Nephron (organoid): ENCODE measurements around the gene PEX13.
A peak's percentile ranks its signal among the peaks of the same experiment; 100 is the strongest.

Experiments
- H3K27ac Mint-ChIP-seq, 3 experiments: 2 replicates each; pipeline ENCODE4 v1.8.0; 2020; ENCODE audit warnings: mixed read lengths in 3 of 3, mild to moderate bottlenecking in 2 of 3, moderate library complexity in 1 of 3
- H3K27me3 Mint-ChIP-seq: 2 replicates; pipeline ENCODE4 v1.8.0; 2021; ENCODE audit warnings: low read depth, mild to moderate bottlenecking, moderate library complexity, mixed read lengths
- H3K36me3 Mint-ChIP-seq: 2 replicates; pipeline ENCODE4 v1.8.0; 2020; ENCODE audit warnings: low read depth, mixed read lengths
- H3K4me1 Mint-ChIP-seq: 2 replicates; pipeline ENCODE4 v1.8.0; 2020; ENCODE audit warnings: mixed read lengths
- H3K4me3 Mint-ChIP-seq, 3 experiments: 2 replicates each; pipeline ENCODE4 v1.8.0; 2020; ENCODE audit warnings: mild to moderate bottlenecking in 3 of 3, mixed read lengths in 3 of 3, moderate library complexity in 2 of 3
- H3K9me3 Mint-ChIP-seq: 2 replicates; pipeline ENCODE4 v1.8.0; 2020; ENCODE audit warnings: mixed read lengths
- CTCF ChIP-seq, 3 experiments: fragments of 200-600 bp; sonication (generic); IDR thresholded peaks; one replicate each; pipeline ENCODE4 v1.5.0; 2021; ENCODE audit warnings: antibody characterized with exemption in 3 of 3; ENCODE audit not compliant: unreplicated experiment in 3 of 3

PEX13 gene

GRCh38 chr2:61065714-61066709 is 48.5 kb downstream of the PEX13 start, which contains the start of gene SANBR:
TSS of gene SANBR (plus strand) at chr2:61065871. CDS start at chr2:61070351, 4,480 bp downstream.
- H3K9me3 Mint-ChIP-seq, result no peaks in the 10 kb centered on the region
- H3K27me3 Mint-ChIP-seq, result no peaks in the 10 kb centered on the region
- H3K36me3 Mint-ChIP-seq, result peaks cover 7% of the 10 kb centered on the region
- H3K4me1 Mint-ChIP-seq, result peaks cover 5% of the 10 kb centered on the region
- H3K27ac Mint-ChIP-seq, result peak within 1 kb of the TSS; percentile 72 to 95 (median 90)
- H3K4me3 Mint-ChIP-seq, result peak within 1 kb of the TSS; percentile 99 to 100 (median 99)
- no peak for TF ChIP-seq CTCF (IDR thresholded peaks at IDR 0.05; ENCODE audit: unreplicated experiment in 3 of 3)

- Mint-ChIP-seq H3K9me3 (no peaks in the 10 kb centered on the region), H3K27ac (no peak overlapping the region), H3K36me3 (peaks cover 38% of the 10 kb centered on the region), H3K4me1 (no peaks in the 10 kb centered on the region), H3K27me3 (no peaks in the 10 kb centered on the region), H3K4me3 (no peak overlapping the region)
- no peak for TF ChIP-seq CTCF (IDR thresholded peaks at IDR 0.05; ENCODE audit: unreplicated experiment in 3 of 3)
These were observed 56.6 kb downstream of the PEX13 start for GRCh38 chr2:61074100-61074499.

- TF ChIP-seq CTCF (IDR thresholded peaks at IDR 0.05; ENCODE audit: unreplicated experiment in 3 of 3), result no peak
- H3K4me1 Mint-ChIP-seq, result no peaks in the 10 kb centered on the region
These were observed 68.4 kb downstream of the PEX13 start for GRCh38 chr2:61085883-61086282.

GRCh38 chr2:61089797-61090196 is 72.3 kb downstream of the PEX13 start:
- H3K27ac Mint-ChIP-seq, result no peak overlapping the region
- no peaks in the 10 kb centered on the region for H3K4me1 Mint-ChIP-seq
- no peak overlapping the region for H3K4me3 Mint-ChIP-seq
- H3K27me3 Mint-ChIP-seq, result no peaks in the 10 kb centered on the region
- peaks cover 37% of the 10 kb centered on the region for H3K36me3 Mint-ChIP-seq
- H3K9me3 Mint-ChIP-seq, result peaks cover under 1% of the 10 kb centered on the region
- no peak for TF ChIP-seq CTCF (IDR thresholded peaks at IDR 0.05; ENCODE audit: unreplicated experiment in 3 of 3)

More at GRCh38 chr2:61085883-61086282, 68.4 kb downstream of the PEX13 start:
- no peaks in the 10 kb centered on the region for H3K27me3 Mint-ChIP-seq
- peaks cover 41% of the 10 kb centered on the region for H3K36me3 Mint-ChIP-seq
- H3K4me3 Mint-ChIP-seq, result no peak overlapping the region
- H3K27ac Mint-ChIP-seq, result no peak overlapping the region
- peaks cover 4% of the 10 kb centered on the region for H3K9me3 Mint-ChIP-seq

GRCh38 chr2:61090386-61090921 is 72.9 kb downstream of the PEX13 start:
- H3K27ac Mint-ChIP-seq, result no peak overlapping the region
- TF ChIP-seq CTCF (IDR thresholded peaks at IDR 0.05; ENCODE audit: unreplicated experiment in 3 of 3), result no peak
- H3K4me1 Mint-ChIP-seq, result no peaks in the 10 kb centered on the region
- no peaks in the 10 kb centered on the region for H3K9me3 Mint-ChIP-seq
- H3K27me3 Mint-ChIP-seq, result no peaks in the 10 kb centered on the region
- no peak overlapping the region for H3K4me3 Mint-ChIP-seq
- H3K36me3 Mint-ChIP-seq, result peaks cover 31% of the 10 kb centered on the region
